Measurements from ENCODE around the gene RUVBL1.

The RUVBL1 gene

DNA sequence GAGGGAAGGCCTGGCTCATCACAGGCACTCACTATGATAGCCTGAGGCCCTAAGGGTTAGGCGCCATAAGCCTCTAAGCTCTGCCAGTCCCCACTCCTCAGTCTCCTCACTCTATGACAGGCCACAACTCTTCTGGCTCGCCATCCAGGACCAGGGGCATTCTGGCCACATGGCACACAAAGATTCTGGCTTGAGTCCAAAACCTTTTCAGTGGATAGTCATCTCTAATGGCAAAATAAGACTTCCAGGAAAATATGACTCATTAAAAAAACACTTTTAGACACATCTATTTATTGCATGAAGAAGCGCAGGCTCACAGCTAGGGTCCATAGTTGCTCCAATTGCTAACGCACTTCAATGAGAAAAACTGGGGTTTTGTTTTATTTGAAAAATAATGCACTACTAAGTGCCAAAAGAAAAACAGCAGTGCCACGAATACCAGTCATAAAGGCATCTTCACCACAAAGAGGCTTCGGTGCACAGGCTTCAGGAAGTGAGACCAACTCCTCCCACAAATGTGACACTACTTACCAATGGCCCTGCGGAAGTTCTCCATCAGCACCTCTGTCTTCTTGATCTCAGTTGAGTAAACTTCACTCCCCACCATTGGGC lies 11.1 kb downstream of the RUVBL1 start:
- Histone ChIP-seq H3K27ac (no peak overlapping the region), H3K27me3 (ENCODE audit: control insufficient read depth, insufficient read depth, low read length) (no peaks in the 10 kb centered on the region), H2AFZ (no peak overlapping the region), H3K4me2 (ENCODE audit: low read length) (no peak overlapping the region), H3K36me3 (ENCODE audit: control insufficient read depth, insufficient read depth, low read length) (no peaks in the 10 kb centered on the region), H3K4me1 (peaks cover 12% of the 10 kb centered on the region), H3K9ac (no peak overlapping the region), H3K9me3 (ENCODE audit: control insufficient read depth, low read length) (no peaks in the 10 kb centered on the region), H3K4me3 (ENCODE audit: low read depth, low read length) (no peak overlapping the region), H3K79me2 (peaks cover 23% of the 10 kb centered on the region)
- no peak for TF ChIP-seq CTCF (IDR thresholded peaks at IDR 0.05)

GRCh38 chr3:128111147-128111546 lies 12.5 kb downstream of the RUVBL1 start:
- no peak for TF ChIP-seq CTCF (IDR thresholded peaks at IDR 0.05)
- no peak overlapping the region for H3K4me3 ChIP-seq (ENCODE audit: low read depth, low read length)
- H3K9me3 ChIP-seq (ENCODE audit: control insufficient read depth, low read length) = no peaks in the 10 kb centered on the region
- no peaks in the 10 kb centered on the region for H3K27me3 ChIP-seq (ENCODE audit: control insufficient read depth, insufficient read depth, low read length)
- no peak overlapping the region for H3K4me2 ChIP-seq (ENCODE audit: low read length)
- H3K27ac ChIP-seq = no peak overlapping the region
- H2AFZ ChIP-seq = no peak overlapping the region
- peaks cover 12% of the 10 kb centered on the region for H3K4me1 ChIP-seq
- peaks cover 25% of the 10 kb centered on the region for H3K79me2 ChIP-seq
- H3K36me3 ChIP-seq (ENCODE audit: control insufficient read depth, insufficient read depth, low read length) = no peaks in the 10 kb centered on the region
- H3K9ac ChIP-seq = no peak overlapping the region

DNA sequence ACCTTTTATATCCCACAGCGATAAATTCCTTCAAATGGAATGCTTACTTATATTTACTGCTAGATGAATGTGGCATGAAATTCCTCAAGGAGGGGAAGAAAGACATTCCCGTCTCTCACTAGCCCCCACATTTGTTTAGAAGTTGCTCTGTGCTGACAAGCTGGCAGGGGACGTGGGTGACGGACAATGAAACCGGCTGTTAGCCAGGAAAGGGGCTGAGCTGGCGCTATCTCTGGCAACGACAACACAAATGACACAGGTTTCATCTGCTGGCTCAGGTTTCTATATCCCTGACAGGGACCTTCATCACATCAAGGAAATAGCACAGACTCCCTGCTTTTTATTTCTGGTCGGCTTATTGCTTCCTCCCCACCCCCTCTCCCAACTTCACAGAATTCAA lies 15.8 kb downstream of the RUVBL1 start:
- H3K9me3 ChIP-seq (ENCODE audit: control insufficient read depth, low read length) = no peaks in the 10 kb centered on the region
- H3K4me1 ChIP-seq = peaks cover 3% of the 10 kb centered on the region
- H3K36me3 ChIP-seq (ENCODE audit: control insufficient read depth, insufficient read depth, low read length) = no peaks in the 10 kb centered on the region
- H3K79me2 ChIP-seq = peaks cover 16% of the 10 kb centered on the region
- no peak overlapping the region for H3K9ac ChIP-seq
- H3K4me2 ChIP-seq (ENCODE audit: low read length) = peak overlapping the region; percentile 24
- peak overlapping the region; percentile 44 for H3K27ac ChIP-seq
- no peak for TF ChIP-seq CTCF (IDR thresholded peaks at IDR 0.05)
- H2AFZ ChIP-seq = peak overlapping the region; percentile 45
- H3K4me3 ChIP-seq (ENCODE audit: low read depth, low read length) = peak overlapping the region; percentile 21
- H3K27me3 ChIP-seq (ENCODE audit: control insufficient read depth, insufficient read depth, low read length) = no peaks in the 10 kb centered on the region

- Histone ChIP-seq H2AFZ (no peak overlapping the region), H3K79me2 (peaks cover 2% of the 10 kb centered on the region), H3K9me3 (ENCODE audit: control insufficient read depth, low read length) (no peaks in the 10 kb centered on the region), H3K27ac (no peak overlapping the region), H3K4me3 (ENCODE audit: low read depth, low read length) (no peak overlapping the region), H3K4me1 (peaks cover 18% of the 10 kb centered on the region), H3K9ac (no peak overlapping the region), H3K36me3 (ENCODE audit: control insufficient read depth, insufficient read depth, low read length) (no peaks in the 10 kb centered on the region), H3K4me2 (ENCODE audit: low read length) (no peak overlapping the region), H3K27me3 (ENCODE audit: control insufficient read depth, insufficient read depth, low read length) (no peaks in the 10 kb centered on the region)
- TF ChIP-seq CTCF (IDR thresholded peaks at IDR 0.05) = no peak
Observed at GRCh38 chr3:128103136-128103676, 20.4 kb downstream of the RUVBL1 start.

DNA sequence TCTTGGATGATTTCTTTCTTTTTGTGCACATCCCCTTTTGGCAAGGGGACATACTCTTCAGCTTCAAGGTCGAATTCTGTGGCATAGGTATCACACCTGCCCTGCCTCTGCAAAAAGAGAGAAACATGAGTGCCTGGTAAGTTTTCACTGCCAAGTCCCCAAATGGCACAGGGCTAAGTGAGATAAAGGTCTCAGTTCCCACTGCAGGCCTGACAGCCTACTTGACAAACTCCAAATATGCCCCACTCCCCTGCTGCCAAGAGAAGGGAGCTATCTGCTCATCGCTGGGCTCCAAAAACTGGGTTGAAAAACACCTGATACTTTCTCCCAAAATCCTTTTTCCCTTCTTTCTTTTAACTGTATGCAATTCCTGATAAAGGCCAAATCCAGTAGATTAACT lies 23.0 kb downstream of the RUVBL1 start:
- H3K9me3 ChIP-seq (ENCODE audit: control insufficient read depth, low read length) = no peaks in the 10 kb centered on the region
- H3K9ac ChIP-seq = no peak overlapping the region
- H3K27me3 ChIP-seq (ENCODE audit: control insufficient read depth, insufficient read depth, low read length) = no peaks in the 10 kb centered on the region
- H3K4me3 ChIP-seq (ENCODE audit: low read depth, low read length) = no peak overlapping the region
- peak overlapping the region; percentile 7 for H3K27ac ChIP-seq
- H3K4me1 ChIP-seq = peaks cover 15% of the 10 kb centered on the region
- no peak for TF ChIP-seq CTCF (IDR thresholded peaks at IDR 0.05)
- no peaks in the 10 kb centered on the region for H3K79me2 ChIP-seq
- no peak overlapping the region for H2AFZ ChIP-seq
- no peak overlapping the region for H3K4me2 ChIP-seq (ENCODE audit: low read length)
- H3K36me3 ChIP-seq (ENCODE audit: control insufficient read depth, insufficient read depth, low read length) = no peaks in the 10 kb centered on the region

All from parathyroid adenoma (tissue), 2 donors.